NB4 (cell line): Measurements from ENCODE around the gene ZGRF1.
"Not testable (repeated sequence)": the region's sequence is repeated elsewhere in the genome, so short reads cannot be mapped to it uniquely, and the experiment has no call there.

Experiments used
- DNase-seq: peaks from one replicate; pipeline ENCODE4 v3.0.0; 2010; ENCODE audit warnings: low read depth
- H3K4me3 ChIP-seq: one replicate; pipeline ENCODE4 v1.5.1; 2011; ENCODE audit warnings: mild to moderate bottlenecking, low read depth, low read length, moderate library complexity
- CTCF ChIP-seq: IDR thresholded peaks from one replicate; pipeline ENCODE4 v1.5.1; 2012; ENCODE audit warnings: low read depth, low read length
- MYC ChIP-seq: IDR thresholded peaks from 2 replicates; pipeline ENCODE4 v1.6.1; 2011; ENCODE audit warnings: low read depth, low read length
- POLR2A ChIP-seq: IDR thresholded peaks from 2 replicates; pipeline ENCODE4 v1.6.1; 2011; ENCODE audit warnings: mild to moderate bottlenecking; ENCODE audit not compliant: insufficient read length; ENCODE audit errors: extremely low read depth
- TF ChIP-seq, protein P1 (sequence below): IDR thresholded peaks from 2 replicates; pipeline ENCODE4 v1.6.1; 2011; ENCODE audit warnings: low read depth, low read length

ZGRF1 gene

GRCh38 chr4:112668131-112668530 lies 31.4 kb upstream of the ZGRF1 start:
- H3K4me3 ChIP-seq = no peak overlapping the region
- no peak for DNase-seq
- TF ChIP-seq, protein P1, sequence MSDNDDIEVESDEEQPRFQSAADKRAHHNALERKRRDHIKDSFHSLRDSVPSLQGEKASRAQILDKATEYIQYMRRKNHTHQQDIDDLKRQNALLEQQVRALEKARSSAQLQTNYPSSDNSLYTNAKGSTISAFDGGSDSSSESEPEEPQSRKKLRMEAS = no peak
- TF ChIP-seq CTCF (no peak), MYC (no peak), POLR2A (no peak)

DNA sequence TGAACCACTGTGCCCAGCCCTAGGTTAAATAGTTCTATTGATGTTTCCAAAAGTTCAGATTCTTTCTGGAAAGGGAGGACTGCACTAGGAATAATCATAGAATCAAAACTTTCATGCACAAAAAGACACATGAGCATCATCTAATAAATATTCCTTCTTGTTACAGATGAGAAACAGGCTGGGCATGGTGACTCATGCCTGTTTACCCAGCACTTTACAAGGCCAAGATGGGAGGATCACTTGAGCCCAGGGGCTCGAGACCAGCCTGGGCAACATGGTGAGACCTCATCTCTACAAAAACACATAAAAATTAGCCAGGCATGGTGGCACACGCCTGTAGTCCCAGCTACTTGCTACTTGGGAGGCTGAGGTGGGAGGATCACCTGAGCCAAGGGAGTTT lies 27.9 kb upstream of the ZGRF1 start:
- no peak overlapping the region for H3K4me3 ChIP-seq
- DNase-seq = peak; percentile 2
- TF ChIP-seq POLR2A (no peak), MYC (no peak), CTCF (no peak)
- TF ChIP-seq, protein P1 = no peak

- not testable (repeated sequence) for DNase-seq, H3K4me3 ChIP-seq
Observed at GRCh38 chr4:112656115-112656514, 19.4 kb upstream of the ZGRF1 start.

DNA sequence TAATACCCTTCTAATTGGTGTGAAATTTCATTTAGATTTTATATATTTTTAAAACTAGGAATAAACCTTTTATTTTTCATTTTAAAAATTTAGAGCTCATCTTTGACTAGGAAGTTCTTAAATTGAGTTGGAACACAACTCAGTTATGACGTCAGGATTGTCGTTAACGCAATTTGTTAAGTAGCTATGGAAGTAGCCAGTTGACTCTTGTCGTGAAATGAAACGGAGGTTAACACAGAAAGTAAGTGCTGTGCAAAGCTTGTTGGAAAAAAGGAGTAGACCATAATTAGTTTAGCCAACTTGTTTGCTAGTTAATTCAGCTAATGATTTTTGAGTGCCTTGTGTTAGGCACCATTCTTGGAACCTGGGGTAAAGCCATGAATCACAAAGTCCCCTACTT lies 18.6 kb upstream of the ZGRF1 start:
- H3K4me3 ChIP-seq = no peak overlapping the region
- TF ChIP-seq CTCF = no peak
- no peak for TF ChIP-seq MYC
- TF ChIP-seq, protein P1 = no peak
- no peak for TF ChIP-seq POLR2A
- DNase-seq = no peak

DNA sequence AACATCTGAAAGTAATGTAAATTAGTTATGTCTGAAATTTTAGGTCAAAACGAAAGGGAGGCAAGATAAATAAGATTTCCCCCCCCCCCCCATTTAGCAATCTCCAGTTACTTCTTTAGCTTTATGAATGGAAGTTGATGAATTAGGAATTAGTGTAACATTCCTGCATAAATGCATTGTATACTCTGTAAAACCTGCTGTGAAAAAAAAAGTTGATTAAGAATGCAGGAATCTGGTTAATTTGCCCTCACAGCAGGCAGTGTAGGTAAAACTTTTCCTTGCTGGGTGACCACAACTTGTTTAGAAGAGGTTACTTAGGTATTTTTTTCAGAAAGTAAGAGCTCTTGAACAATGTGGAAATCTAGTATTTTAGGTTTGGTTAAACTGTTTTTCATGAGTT lies 15.5 kb upstream of the ZGRF1 start:
- TF ChIP-seq, protein P1 = no peak
- no peak for TF ChIP-seq POLR2A
- TF ChIP-seq MYC = no peak
- no peak for TF ChIP-seq CTCF
- H3K4me3 ChIP-seq = no peak overlapping the region
- DNase-seq = no peak

DNA sequence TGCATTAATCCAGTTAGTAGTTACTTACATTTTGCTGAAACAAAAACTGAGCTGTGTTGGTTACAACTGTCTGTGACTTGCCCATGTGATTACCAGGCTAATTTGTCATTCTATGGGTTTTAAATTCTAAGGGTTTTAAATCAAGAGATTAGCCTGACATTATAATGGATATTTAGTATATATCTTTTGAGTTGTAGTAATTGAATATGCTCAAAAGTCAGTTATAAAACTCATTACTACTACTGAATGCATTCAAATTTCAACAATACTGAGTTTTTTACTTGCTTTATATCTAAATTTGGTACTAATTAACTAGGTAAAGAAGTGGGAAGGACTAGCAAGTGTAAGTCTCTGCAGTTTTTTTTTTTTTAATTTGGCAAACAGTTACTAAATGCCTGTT lies 14.9 kb upstream of the ZGRF1 start:
- H3K4me3 ChIP-seq = no peak overlapping the region
- no peak for DNase-seq

More for the DNA sequence above, 14.9 kb upstream of the ZGRF1 start:
- TF ChIP-seq, protein P1 = no peak
- TF ChIP-seq CTCF (no peak), MYC (no peak), POLR2A (no peak)
